ENCODE measurements around the gene MECP2. TPM values are rescaled to one million over a fixed set of nuclear protein-coding genes. Genes with fewer than 3 reads are reported as not detected.

MECP2 gene
- 18.0 and 20.3 TPM in 2 replicates for total RNA-seq

GRCh38 chrX:154097589-154098541 is at the start of gene MECP2:
TSS of gene MECP2 (minus strand) at chrX:154097717.

GRCh38 chrX:154144010-154144409 is 46.5 kb upstream of the MECP2 start, which contains the start of gene OPN1LW:
TSS of gene OPN1LW (plus strand) at chrX:154144243. CDS start at chrX:154144284, 41 bp downstream.

GRCh38 chrX:154019633-154020528 is 77.6 kb downstream of the MECP2 start, which contains the start of gene IRAK1:
TSS of gene IRAK1 (minus strand) at chrX:154019902. CDS start at chrX:154019812, 90 bp downstream.

GRCh38 chrX:153972368-153973126 is 125.0 kb downstream of the MECP2 start, which contains the start of gene TMEM187:
TSS of gene TMEM187 (plus strand) at chrX:153972754. CDS start at chrX:153982063, 9,309 bp downstream.

Other genes with a start within 250 kb of the MECP2 start
- gene L1CAM, start 211.5 kb downstream of the MECP2 start, total RNA-seq: 0.26 and 1.1 TPM in 2 replicates
- gene AVPR2, start 193.0 kb downstream of the MECP2 start, total RNA-seq: 2.1 and 3.5 TPM in 2 replicates
- 3.7 and 4.8 TPM in 2 replicates for gene ARHGAP4, start 171.5 kb downstream of the MECP2 start, total RNA-seq
- 37.6 and 48.4 TPM in 2 replicates for gene NAA10, start 162.7 kb downstream of the MECP2 start, total RNA-seq
- 29.9 and 44.2 TPM in 2 replicates for gene RENBP, start 153.1 kb downstream of the MECP2 start, total RNA-seq
- gene HCFC1, start 125.9 kb downstream of the MECP2 start, total RNA-seq: 10.7 and 11.0 TPM in 2 replicates
- gene TMEM187, start 125.0 kb downstream of the MECP2 start, total RNA-seq: 6.4 TPM in 2 replicates
- gene IRAK1, start 77.8 kb downstream of the MECP2 start, total RNA-seq: 40.0 and 54.2 TPM in 2 replicates
- gene OPN1LW, start 46.5 kb upstream of the MECP2 start, total RNA-seq: 0.43 TPM in 1 of 2 replicates, not detected in the other
- 0.17 and 0.43 TPM in 2 replicates for gene OPN1MW, start 84.9 kb upstream of the MECP2 start, total RNA-seq
- gene OPN1MW2, start 122.0 kb upstream of the MECP2 start, total RNA-seq: not detected in 2 replicates
- gene OPN1MW3, start 159.9 kb upstream of the MECP2 start, total RNA-seq: 0.11 TPM in 1 of 2 replicates, not detected in the other
- gene TEX28, start 197.4 kb upstream of the MECP2 start, total RNA-seq: not detected in 2 replicates
- not detected in 2 replicates for gene TKTL1, start 198.1 kb upstream of the MECP2 start, total RNA-seq

All from dermis lymphatic vessel endothelial cell (primary cell).